ENCODE data around the gene PRRT3. TPM values are rescaled to one million over a fixed set of nuclear protein-coding genes. Genes with fewer than 3 reads are reported as not detected.
A peak's percentile ranks its signal among the peaks of the same experiment; 100 is the strongest.

The PRRT3 gene
- total RNA-seq (2014; rRNA removed; shearing (Covaris generic)), result 8.6 and 11.5 TPM in 2 replicates

- in situ Hi-C loops (cut with HindIII; ENCODE audit: low sequenced_read_pairs), result no loop called here
- DNase-seq (ENCODE audit: low spot score), result peak; percentile 68
Observed at GRCh38 chr3:9951962-9952805, at the start of gene PRRT3. Gene PRRT3 (minus strand): TSS chr3:9952408. CDS start chr3:9950115, 2,293 bp downstream.

- in situ Hi-C loops (cut with HindIII; ENCODE audit: low sequenced_read_pairs), result no loop called here
- no peak for DNase-seq (ENCODE audit: low spot score)
Observed at GRCh38 chr3:10000686-10001085, 48.5 kb upstream of the PRRT3 start.

GRCh38 chr3:9994086-9994844 is 42.1 kb upstream of the PRRT3 start:
- no peak for DNase-seq (ENCODE audit: low spot score)
- in situ Hi-C loops (cut with HindIII; ENCODE audit: low sequenced_read_pairs), result no loop called here

DNA sequence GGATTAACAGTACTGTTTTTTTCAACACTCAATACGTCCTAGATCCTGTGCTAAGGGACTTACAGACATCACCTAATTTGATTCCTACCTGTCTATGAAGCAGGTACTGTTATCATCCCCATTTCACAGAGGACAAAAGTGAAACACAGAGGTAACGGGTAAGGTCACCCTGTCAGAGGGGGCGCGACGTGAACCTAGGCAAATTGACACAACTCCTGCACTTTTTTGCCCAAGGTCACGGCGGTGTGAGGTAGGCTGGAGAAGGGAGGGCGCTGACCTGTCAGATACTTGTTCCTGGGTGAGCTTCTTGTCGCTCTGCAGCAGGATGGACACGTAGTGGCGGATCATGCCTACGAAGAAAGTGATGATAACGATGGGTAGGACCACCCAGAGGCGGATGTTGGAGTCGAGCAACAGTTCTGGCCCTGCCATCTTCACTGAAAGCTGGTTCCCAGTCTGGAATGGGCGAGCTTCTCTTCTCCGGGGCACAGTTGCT is 34.1 kb upstream of the PRRT3 start:
- in situ Hi-C loops (cut with HindIII; ENCODE audit: low sequenced_read_pairs), result no loop called here

GRCh38 chr3:9980251-9980650 is 28.0 kb upstream of the PRRT3 start:
- DNase-seq (ENCODE audit: low spot score), result no peak
- in situ Hi-C loops (cut with HindIII; ENCODE audit: low sequenced_read_pairs), result no loop called here

More for the DNA sequence above, 34.1 kb upstream of the PRRT3 start:
- peak; percentile 4 for DNase-seq (ENCODE audit: low spot score)

DNA sequence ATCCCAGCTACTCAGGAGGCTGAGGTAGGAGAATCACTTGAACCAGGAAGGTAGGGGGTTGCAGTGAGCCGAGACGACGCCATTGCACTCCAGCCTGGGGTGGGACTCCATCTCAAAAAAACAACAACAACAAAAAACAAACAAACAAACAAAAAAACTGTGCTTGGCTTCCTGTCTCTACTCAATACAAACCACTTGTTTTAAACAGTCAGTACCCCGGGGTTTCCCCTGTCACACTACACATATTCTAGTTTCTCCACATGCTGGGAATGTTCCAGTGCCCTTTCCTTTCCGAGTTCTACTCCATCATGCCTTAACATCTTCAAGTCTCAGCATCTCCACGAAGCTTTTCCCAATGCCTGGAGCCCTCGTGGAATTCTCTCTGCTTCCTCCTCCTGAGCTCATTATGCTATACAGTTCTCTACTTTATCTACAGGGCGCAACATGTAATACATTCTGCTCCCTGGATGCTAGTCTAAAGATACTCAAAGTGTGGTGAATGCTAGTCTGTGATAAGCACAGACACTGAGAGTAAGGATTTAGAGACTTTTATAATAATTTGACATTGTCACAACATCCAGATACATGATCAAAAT is 26.6 kb upstream of the PRRT3 start:
- in situ Hi-C loops (cut with HindIII; ENCODE audit: low sequenced_read_pairs), result no loop called here
- DNase-seq (ENCODE audit: low spot score), result no peak

DNA sequence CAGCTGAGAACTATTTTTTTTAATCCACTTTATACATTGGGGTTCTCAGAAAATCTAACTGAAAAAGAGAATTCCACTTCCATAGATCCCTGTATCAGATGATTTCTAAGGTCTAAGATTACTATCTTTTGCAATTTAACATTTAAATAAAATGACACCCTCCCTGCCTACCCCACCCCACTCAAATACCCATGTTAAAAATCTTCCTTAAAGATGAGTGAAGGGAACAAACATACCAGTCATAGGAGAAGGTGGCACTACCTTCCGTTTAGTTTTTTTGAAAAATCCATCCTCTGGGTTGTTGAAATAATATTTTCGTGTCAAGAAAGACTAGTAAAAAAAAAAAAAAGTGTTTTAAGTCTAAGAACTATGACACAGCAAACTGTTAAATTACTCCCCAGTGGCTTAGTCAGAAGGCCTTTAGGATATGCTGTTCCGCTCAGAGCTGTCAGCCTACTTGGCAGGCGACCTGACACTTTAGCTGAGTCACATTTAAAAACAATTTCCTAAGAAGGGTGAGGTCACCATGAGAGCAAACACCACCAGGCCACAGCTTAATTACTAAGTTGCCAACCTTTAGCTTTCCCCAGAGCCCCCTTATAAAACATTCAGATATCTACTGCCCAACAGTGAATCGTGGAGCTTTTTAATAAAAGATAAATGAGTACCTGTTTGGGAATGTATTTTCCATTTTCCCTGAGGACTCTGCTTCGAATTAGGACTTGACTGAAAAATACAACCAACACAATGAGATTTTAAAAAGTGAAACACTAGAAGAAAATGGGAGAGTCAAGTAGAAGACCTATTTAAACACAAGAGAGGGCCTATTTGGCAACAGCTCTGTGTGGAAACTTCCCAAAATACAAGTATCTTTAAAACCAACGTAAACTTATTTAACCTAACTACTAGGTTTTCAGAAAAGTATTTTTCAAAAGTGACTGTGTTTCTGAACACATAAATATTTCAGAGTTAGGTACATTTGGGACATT is 24.8 kb upstream of the PRRT3 start:
- no peak for DNase-seq (ENCODE audit: low spot score)

DNA sequence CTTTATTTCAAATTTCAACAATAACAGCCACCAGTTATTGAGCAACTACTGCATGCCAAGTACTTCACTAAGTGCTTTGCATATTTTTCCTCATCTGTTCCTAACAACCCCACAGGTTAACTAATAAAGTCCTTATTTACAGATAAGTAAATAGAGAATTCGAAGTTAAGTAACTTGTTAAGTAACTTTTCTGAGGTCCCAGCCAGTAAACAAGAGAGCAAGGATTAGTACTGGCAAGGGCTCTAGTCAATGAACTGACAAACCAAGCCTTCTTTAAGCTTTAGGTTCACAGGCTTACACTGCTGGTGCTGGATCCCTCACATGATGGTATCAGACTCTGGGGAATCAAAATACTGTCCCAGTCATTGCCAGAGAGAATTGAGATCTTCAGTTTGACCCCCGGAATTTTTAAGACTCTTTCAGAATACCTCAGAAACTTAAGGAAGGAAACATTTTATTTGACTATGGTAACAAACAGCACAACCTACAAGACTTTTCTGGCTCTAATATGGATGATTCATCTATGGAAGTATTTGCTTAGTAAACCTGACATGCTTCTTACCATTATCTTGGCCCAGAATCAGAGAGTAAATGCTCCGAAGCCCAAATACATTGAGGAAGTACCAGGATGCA is 17.9 kb upstream of the PRRT3 start:
- in situ Hi-C loops (cut with HindIII; ENCODE audit: low sequenced_read_pairs), result no loop called here
- no peak for DNase-seq (ENCODE audit: low spot score)

More for the DNA sequence above, 24.8 kb upstream of the PRRT3 start:
- in situ Hi-C loops (cut with HindIII; ENCODE audit: low sequenced_read_pairs), result no loop called here

GRCh38 chr3:9969632-9970019 is 17.4 kb upstream of the PRRT3 start:
- no peak for DNase-seq (ENCODE audit: low spot score)
- in situ Hi-C loops (cut with HindIII; ENCODE audit: low sequenced_read_pairs), result no loop called here

- no peak for DNase-seq (ENCODE audit: low spot score)
- in situ Hi-C loops (cut with HindIII; ENCODE audit: low sequenced_read_pairs), result no loop called here
Observed at GRCh38 chr3:9966841-9967240, 14.6 kb upstream of the PRRT3 start.

DNA sequence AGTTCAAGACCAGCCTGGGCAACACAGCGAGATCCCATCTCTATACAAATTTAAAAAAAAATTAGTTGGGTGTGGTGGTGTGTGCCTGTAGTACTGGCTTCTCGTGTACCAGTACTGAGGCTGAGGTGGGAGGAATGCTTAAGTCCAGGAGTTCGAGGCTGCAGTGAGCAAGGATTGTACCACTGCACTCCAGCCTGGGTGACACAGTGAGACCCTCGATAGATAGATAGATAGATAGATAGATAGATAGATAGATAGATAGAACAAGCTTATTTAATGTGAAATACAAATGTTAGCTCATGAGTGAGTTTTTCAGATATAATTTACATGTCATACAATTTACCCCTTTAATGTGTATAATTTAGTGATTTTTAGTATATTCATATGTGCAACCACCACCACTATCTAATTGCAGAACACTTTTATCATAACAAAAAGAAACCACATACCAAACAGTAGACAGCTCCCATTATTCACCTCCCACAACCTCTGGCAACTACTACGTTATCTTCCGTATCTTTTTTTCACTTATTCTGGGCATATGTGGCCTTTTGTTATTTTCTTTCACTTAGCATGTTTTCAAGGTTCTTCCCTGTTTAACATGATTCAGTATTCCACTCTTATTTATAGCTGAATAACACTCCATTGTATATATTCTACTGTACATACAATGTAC is 13.1 kb upstream of the PRRT3 start:
- no peak for DNase-seq (ENCODE audit: low spot score)
- in situ Hi-C loops (cut with HindIII; ENCODE audit: low sequenced_read_pairs), result no loop called here

- in situ Hi-C loops (cut with HindIII; ENCODE audit: low sequenced_read_pairs), result no loop called here
- no peak for DNase-seq (ENCODE audit: low spot score)
Observed at GRCh38 chr3:9957214-9957613, 5.0 kb upstream of the PRRT3 start.

DNA sequence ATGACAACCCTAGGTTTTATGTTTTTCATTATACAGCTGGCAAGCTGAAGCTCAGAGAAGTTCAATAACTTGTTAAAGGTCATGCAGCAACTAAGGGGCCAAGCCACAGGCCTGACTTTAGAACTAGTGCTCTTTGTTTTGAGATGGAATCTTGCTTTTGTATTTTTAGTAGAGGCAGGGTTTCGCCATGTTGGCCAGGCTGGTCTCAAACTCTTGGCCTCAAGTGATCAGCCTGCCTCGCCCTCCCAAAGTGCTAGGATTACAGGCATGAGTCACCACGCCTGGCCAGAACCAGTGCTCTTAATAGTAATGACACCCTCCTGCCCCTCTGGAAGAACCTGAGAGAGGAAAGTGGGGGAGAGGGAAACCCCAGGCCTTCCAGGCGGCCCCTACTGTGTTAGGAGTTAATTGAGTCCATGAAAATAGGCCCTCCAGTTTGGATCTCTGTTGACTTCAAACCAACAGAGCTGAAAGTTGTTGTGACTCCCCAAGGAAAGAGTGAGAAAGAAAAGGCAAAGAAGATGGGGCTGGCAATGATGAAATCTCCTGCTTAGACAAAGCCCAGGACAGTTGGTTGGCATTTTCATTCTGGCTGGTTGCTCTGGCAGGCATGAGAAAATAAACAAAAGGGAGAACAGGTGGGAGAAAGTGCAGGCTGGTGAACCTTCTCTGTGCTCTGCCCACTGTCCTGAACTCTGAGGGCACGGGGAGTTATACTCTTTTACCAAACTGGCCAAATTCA is 3.6 kb upstream of the PRRT3 start:
- in situ Hi-C loops (cut with HindIII; ENCODE audit: low sequenced_read_pairs), result no loop called here
- no peak for DNase-seq (ENCODE audit: low spot score)

DNA sequence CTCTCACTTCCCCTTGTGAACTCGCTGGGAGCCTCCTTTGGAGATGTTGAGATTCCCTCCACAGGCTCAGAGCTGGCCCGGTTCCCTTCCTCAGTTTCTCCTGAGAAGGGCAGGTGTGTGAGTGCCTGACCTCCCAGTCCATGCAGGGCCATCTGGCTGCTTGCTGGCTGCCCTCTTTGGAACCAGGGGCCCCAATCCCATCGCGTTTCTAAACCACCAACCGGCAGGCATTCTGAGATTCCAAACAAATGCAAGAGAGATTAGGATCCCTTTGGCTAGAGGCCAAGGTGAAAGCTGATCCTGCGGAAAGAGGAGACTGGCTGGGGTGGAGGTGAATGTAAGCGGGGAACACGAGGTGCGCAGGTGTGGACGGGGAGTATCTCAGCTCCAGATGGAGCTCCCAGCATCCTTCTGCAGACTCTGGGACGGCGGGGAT is 2.9 kb upstream of the PRRT3 start:
- in situ Hi-C loops (cut with HindIII; ENCODE audit: low sequenced_read_pairs), result no loop called here
- no peak for DNase-seq (ENCODE audit: low spot score)

DNA sequence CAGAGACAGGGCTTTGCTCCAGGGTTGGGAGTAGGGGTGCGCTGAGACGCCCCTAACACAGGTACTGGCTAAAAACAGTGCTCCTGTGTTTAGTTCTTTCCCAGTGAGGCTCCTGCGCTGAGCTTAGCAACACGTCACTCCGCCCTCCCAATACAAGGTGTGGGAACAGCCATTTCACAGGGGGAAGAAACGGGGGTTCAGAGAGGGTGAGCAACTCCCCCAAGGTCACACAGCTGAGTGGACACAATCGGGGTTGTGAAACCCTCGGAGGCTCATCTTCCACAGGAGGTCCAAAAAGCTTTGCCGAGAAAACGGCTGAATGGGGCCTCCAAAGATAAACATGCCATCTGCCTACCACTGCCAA is 628 bp downstream of the PRRT3 start:
- peak; percentile 56 for DNase-seq (ENCODE audit: low spot score)
- in situ Hi-C loops (cut with HindIII; ENCODE audit: low sequenced_read_pairs), result no loop called here

DNA sequence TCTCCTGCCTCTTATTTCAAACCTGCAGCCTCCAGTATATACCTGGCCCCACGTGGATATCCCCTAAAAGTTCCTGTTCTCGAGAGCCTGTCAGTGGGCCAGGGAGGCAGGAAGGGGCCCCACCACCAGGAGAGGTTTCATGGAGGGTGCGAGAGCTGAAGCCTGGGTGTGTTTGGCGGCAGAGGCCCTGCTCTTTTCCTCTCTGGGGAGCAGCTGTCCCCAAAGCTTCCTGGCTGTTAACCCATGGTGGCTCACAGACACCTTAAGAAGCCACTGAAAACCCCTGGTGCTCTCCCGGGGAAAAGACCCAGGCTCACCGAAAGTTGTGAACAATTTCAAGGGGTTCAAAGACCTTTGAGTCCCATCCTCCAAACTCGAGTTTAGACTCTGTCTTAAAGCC is 1.1 kb downstream of the PRRT3 start:
- no peak for DNase-seq (ENCODE audit: low spot score)
- in situ Hi-C loops (cut with HindIII; ENCODE audit: low sequenced_read_pairs), result no loop called here

DNA sequence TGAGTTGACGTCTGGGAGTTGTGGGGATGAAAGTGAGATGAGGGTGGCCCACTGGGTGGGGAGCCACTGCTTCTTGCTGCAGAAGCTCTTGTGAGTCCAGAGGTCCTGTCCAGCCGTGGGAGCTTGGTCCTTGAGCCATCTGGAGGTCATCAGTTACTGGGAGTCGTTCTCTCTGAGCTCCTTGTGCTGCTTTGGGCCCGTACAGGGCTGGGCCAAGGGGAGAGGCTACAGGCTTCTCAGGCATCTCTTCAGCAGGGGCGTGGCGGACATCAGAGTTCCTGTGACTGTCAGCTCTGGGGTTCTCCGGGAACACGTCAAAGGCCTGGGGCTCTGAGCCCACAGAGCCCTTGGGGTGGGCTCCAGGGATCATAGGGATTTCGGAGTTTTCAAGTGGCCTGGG is 2.6 kb downstream of the PRRT3 start:
- in situ Hi-C loops (cut with HindIII; ENCODE audit: low sequenced_read_pairs), result no loop called here
- DNase-seq (ENCODE audit: low spot score), result no peak

Data from G401 (cell line).